Breast epithelium (tissue), 3 donors: ENCODE data around the gene AHCYL2.
"Not testable (repeated sequence)": the region's sequence is repeated elsewhere in the genome, so short reads cannot be mapped to it uniquely, and the experiment has no call there.

Source experiments
- CTCF ChIP-seq, 3 donors: fragments of 450-650 bp; IDR thresholded peaks; one replicate each; pipeline ENCODE4 v1.5.1; 2016 to 2017; ENCODE audit warnings: antibody characterized with exemption in 3 of 3, mild to moderate bottlenecking in 3 of 3, moderate library complexity in 3 of 3
- POLR2A ChIP-seq: fragments of 450-650 bp; IDR thresholded peaks from one replicate; pipeline ENCODE4 v1.6.1; 2016; ENCODE audit warnings: antibody characterized with exemption, mild to moderate bottlenecking, moderate library complexity

GRCh38 chr7:129448608-129449007 is 223.8 kb downstream of the AHCYL2 start:
- not testable (repeated sequence) for TF ChIP-seq CTCF (IDR thresholded peaks at IDR 0.05); POLR2A
